SK-N-SH (cell line): ENCODE results near the gene MZF1. TPM values are rescaled to one million over a fixed set of nuclear protein-coding genes. Genes with fewer than 3 reads are reported as not detected.

ENCODE experiments used
- CHD2 ChIP-seq: fragments of 150-350 bp; IDR thresholded peaks from 2 replicates; pipeline ENCODE4 v1.6.1; 2018; ENCODE audit warnings: low read length; ENCODE audit not compliant: partially characterized antibody
- GABPA ChIP-seq: IDR thresholded peaks from 2 replicates; pipeline ENCODE4 v1.4.0; 2012; ENCODE audit warnings: low read depth, mild to moderate bottlenecking
- GATA2 ChIP-seq: sonication (generic); formaldehyde crosslinking; IDR thresholded peaks from 2 replicates; pipeline ENCODE4 v1.5.0; 2020; ENCODE audit warnings: mild to moderate bottlenecking, missing genetic modification reagents
- IRF3 ChIP-seq: fragments of 150-350 bp; IDR thresholded peaks from 2 replicates; pipeline ENCODE4 v1.6.1; 2016; ENCODE audit warnings: mild to moderate bottlenecking, low read depth, low read length
- MEF2A ChIP-seq: IDR thresholded peaks from 2 replicates; pipeline ENCODE4 v1.4.0; 2012; ENCODE audit warnings: low read depth, borderline replicate concordance
- NFIC ChIP-seq: IDR thresholded peaks from 2 replicates; pipeline ENCODE4 v1.4.0; 2012; ENCODE audit warnings: borderline replicate concordance
- NRF1 ChIP-seq: IDR thresholded peaks from 2 replicates; pipeline ENCODE4 v1.6.1; 2012; ENCODE audit warnings: low read depth, mild to moderate bottlenecking, low read length
- PBX3 ChIP-seq: IDR thresholded peaks from 2 replicates; pipeline ENCODE4; 2012
- POLR2AphosphoS5 ChIP-seq: IDR thresholded peaks from 2 replicates; pipeline ENCODE4 v1.6.1; 2012; ENCODE audit warnings: low read depth, low read length
- RCOR1 ChIP-seq: fragments of 150-350 bp; IDR thresholded peaks from 2 replicates; pipeline ENCODE4 v1.6.1; 2017; ENCODE audit warnings: antibody characterized with exemption, low read length
- REST ChIP-seq: IDR thresholded peaks from 2 replicates; pipeline ENCODE4 v1.6.1; 2012; ENCODE audit warnings: mild to moderate bottlenecking, low read depth, low read length, moderate library complexity
- RFX5 ChIP-seq: IDR thresholded peaks from 2 replicates; pipeline ENCODE4 v1.6.1; 2012; ENCODE audit warnings: mild to moderate bottlenecking, improper control_type of control experiment, low read length
- RXRA ChIP-seq: IDR thresholded peaks from 2 replicates; pipeline ENCODE4 v1.4.0; 2012; ENCODE audit warnings: low read depth, mild to moderate bottlenecking, borderline replicate concordance
- SIN3A ChIP-seq: IDR thresholded peaks from 2 replicates; pipeline ENCODE4 v1.6.1; 2012; ENCODE audit warnings: low read depth, mild to moderate bottlenecking, low read length, moderate library complexity, borderline replicate concordance
- SMC3 ChIP-seq: IDR thresholded peaks from 2 replicates; pipeline ENCODE4 v1.6.1; 2012; ENCODE audit warnings: low read depth, low read length, improper control_type of control experiment
- TAF1 ChIP-seq: IDR thresholded peaks from 2 replicates; pipeline ENCODE4 v1.6.1; 2012; ENCODE audit warnings: low read depth, mild to moderate bottlenecking, low read length, moderate library complexity, borderline replicate concordance
- TEAD4 ChIP-seq: IDR thresholded peaks from 2 replicates; pipeline ENCODE4 v1.4.0; 2012; ENCODE audit warnings: mild to moderate bottlenecking, borderline replicate concordance; ENCODE audit not compliant: insufficient read depth
- USF1 ChIP-seq: IDR thresholded peaks from 2 replicates; pipeline ENCODE4 v1.4.0; 2012; ENCODE audit warnings: low read depth, borderline replicate concordance
- YY1 ChIP-seq: IDR thresholded peaks from 2 replicates; pipeline ENCODE4 v1.4.0; 2012; ENCODE audit warnings: low read depth, mild to moderate bottlenecking
- ZBTB33 ChIP-seq: IDR thresholded peaks from 2 replicates; pipeline ENCODE4 v1.4.0; 2012; ENCODE audit warnings: low read depth, borderline replicate concordance
- polyA plus RNA-seq, 3 experiments: library from polyadenylated mRNA; depleted of rRNA; stranded (reverse); fragments of >200 nt; gene quantifications; 2 replicates each; pipeline ENCODE4 v1.2.3, GENCODE V29; 2012

MZF1 gene
- polyA plus RNA-seq, 1 of the 3 experiments (the other 2 are of a cell fraction), result 31.8 TPM

- peak; percentile 87 for TF ChIP-seq TAF1
- TF ChIP-seq RXRA, result no peak
- TF ChIP-seq SMC3, result no peak
- peak; percentile 77 for TF ChIP-seq POLR2AphosphoS5
- no peak for TF ChIP-seq USF1
- no peak for TF ChIP-seq TEAD4
- TF ChIP-seq NFIC, result no peak; the same call in 1 of the 2 replicates
- TF ChIP-seq PBX3, result no peak; the same call in 1 of the 2 replicates
- no peak for TF ChIP-seq MEF2A
- TF ChIP-seq GATA2 (CRISPR knock-in tag), result no peak
- TF ChIP-seq SIN3A, result peak; percentile 59; the same call in 1 of the 2 replicates
- no peak for TF ChIP-seq IRF3
- no peak for TF ChIP-seq NRF1
- TF ChIP-seq REST, result no peak
- peak; percentile 94 for TF ChIP-seq GABPA
- no peak for TF ChIP-seq ZBTB33
- peak; percentile 61; the same call in 1 of the 2 replicates for TF ChIP-seq RFX5
- peak; percentile 25 for TF ChIP-seq RCOR1
- TF ChIP-seq CHD2, result peak; percentile 94
- peak; percentile 79 for TF ChIP-seq YY1
These were observed 13.7 kb downstream of the MZF1 start (continued) for GRCh38 chr19:58559275-58560006.
